Stimulated activated CD8-positive, alpha-beta memory T cell treated with anti-CD3 and anti-CD28 coated beads, Interleukin-7, amount 100 ng/mL, for 48 hours (primary cell): ENCODE data around the gene LYPD6.

ENCODE experiments used
- DNase-seq, 2 donors: peaks; one replicate each; pipeline ENCODE4 v3.0.0-alpha.2; 2020; ENCODE audit warnings: low read depth in 1 of 2; ENCODE audit errors: extremely low read depth in 1 of 2

LYPD6 gene

GRCh38 chr2:149448315-149448714, 117.9 kb downstream of the LYPD6 start:
- DNase-seq: no peak

- DNase-seq: no peak
Measured at GRCh38 chr2:149449017-149449416, 118.6 kb downstream of the LYPD6 start.

DNA sequence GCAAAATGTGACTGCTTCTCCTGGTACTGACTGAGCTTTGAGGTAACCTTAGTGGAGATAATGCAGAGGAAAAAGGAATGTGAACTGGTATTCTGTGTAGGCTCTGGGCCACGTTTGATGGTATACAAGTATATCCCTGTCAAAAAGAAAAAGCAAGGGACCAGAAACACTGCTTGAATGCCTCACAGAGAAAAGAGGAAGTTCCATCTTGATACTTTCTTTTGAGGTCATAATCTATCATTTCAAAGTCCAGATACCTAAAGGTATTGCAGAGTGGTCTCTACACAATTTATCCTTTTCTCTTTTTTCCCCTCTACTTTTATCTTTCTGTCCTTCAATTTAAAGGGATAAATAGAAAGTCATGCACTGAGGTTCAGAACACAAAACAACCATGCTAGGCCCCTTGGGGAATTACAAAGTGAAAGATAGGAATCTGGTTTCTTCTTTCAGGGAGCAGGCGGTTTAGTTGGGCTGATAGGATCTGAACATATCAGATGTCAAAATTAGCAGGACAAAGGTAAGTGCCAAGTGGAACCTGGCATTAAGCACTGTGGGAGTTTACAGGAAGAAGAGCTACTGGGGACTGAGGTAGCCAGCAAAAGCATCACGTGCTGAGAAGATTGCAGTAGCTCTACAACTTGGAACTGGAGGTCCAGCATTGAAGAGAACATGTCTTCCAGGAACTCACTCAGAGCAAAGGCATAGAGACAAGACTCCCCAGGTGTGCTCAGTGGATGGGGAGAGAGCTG, 121.2 kb downstream of the LYPD6 start:
- DNase-seq: no peak

DNA sequence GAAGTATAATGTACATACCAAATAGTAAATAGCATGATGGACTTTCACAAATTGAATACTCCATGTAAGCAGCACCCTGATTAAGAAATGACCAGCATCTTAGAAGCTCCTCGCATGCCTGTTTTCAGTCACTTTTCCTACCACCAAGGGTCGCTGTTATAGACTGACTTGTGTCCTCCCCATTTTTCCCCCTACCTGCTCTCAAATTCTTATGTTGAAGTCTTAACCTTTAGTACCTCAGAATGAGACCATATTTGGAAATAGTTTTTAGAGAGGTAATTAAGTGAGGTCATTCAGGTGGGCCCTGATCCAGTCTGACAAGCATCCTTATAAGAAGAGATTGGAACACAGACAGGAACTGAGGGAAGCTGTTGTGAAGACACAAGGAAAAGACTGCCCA, 125.9 kb downstream of the LYPD6 start:
- no peak for DNase-seq

GRCh38 chr2:149458502-149458901, 128.1 kb downstream of the LYPD6 start:
- DNase-seq: no peak

DNA sequence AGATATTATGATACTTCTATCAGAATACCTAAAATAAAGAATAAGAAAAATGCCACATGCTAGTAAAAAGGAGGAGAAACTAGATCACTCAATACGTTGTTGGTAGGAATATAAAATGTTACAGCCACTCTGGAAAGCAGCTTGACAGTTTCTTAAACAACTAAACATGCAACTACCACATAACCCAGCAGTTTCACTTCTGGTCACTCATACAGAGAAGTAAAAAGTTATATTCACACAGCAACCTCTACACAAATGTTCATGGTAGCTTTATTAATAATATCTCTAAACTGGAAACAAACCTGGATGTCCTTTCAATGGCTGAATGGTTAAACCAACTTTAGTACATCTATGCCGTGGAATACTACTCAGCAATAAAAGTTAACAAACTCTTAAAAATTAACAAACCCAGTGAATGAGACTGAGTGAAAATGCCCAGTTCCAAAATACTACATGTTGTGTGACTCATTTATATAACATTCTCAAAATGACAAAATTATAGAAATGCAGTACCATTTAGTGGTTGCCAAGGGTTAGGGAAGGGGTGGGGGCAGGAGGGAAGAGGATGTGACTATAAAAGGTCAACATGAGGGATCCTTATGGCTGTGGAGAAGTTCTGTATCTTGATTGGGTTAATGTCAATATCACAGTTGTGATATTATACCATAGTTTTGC, 133.1 kb downstream of the LYPD6 start:
- peak in 1 of 2 donors; percentile 0 for DNase-seq

DNA sequence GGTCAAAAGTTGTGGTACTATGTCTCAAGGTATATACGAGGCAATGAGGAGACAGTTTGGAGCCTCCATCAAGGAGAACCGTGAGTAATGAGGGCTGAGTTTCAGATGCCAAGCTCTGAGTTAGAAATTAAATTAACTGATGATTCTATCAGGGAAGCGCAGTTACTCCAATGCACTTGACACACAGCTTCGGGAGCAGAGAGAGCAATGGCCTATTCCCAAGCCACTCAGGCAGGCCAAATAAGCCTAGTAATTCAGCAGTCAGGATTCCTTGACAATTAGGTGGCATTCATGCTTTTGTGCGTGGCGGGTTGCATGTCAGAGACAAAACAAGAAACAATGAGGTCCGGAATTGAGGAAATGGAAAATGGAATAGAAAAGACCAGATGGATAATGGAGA, 134.0 kb downstream of the LYPD6 start:
- no peak for DNase-seq

- no peak for DNase-seq
Measured at GRCh38 chr2:149465873-149466272, 135.5 kb downstream of the LYPD6 start.

GRCh38 chr2:149466635-149467034, 136.2 kb downstream of the LYPD6 start:
- no peak for DNase-seq

DNA sequence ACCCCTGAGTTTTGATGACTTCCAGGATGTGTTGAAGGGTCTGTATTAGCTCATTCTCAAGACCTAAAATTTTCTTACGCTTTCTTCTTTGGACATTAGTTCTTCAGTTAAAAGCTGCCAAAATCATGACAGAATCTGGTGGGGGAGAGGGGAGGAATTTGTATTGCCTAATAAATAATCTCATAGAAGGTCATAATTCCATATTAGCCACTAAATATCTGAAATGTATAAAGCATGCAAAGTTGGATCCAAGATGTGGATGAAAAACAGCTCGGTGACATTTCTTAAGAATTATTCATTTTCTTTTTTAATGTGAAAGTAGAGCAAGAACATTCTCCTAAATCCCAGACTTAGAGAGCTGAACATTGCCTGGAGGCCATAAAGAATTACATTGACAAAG, 137.0 kb downstream of the LYPD6 start:
- DNase-seq: no peak

GRCh38 chr2:149468636-149469035, 138.2 kb downstream of the LYPD6 start:
- no peak for DNase-seq

- DNase-seq: no peak
Measured at GRCh38 chr2:149470046-149470445, 139.7 kb downstream of the LYPD6 start.

DNA sequence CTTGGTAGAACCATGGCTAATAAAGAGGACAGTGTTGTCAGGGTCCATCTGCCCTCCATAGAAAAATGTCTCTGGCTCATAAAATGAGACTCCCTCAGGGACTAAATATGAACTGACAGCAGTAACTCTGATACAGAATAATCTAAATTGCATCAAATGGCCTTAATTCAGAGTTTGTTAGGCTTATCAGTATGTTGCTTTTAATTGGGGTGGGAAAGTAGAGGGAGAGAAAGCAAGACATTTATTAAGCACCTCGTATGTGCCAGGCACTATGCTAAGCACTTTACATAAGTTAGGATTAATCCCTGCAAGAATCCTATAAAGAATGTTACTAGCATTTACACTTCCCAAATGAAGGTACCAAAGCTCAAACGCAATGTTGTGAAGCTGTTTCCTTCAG, 142.0 kb downstream of the LYPD6 start:
- no peak for DNase-seq

- DNase-seq: no peak
Measured at GRCh38 chr2:149473068-149473467, 142.7 kb downstream of the LYPD6 start.

GRCh38 chr2:149473521-149473920, 143.1 kb downstream of the LYPD6 start:
- DNase-seq: no peak

DNA sequence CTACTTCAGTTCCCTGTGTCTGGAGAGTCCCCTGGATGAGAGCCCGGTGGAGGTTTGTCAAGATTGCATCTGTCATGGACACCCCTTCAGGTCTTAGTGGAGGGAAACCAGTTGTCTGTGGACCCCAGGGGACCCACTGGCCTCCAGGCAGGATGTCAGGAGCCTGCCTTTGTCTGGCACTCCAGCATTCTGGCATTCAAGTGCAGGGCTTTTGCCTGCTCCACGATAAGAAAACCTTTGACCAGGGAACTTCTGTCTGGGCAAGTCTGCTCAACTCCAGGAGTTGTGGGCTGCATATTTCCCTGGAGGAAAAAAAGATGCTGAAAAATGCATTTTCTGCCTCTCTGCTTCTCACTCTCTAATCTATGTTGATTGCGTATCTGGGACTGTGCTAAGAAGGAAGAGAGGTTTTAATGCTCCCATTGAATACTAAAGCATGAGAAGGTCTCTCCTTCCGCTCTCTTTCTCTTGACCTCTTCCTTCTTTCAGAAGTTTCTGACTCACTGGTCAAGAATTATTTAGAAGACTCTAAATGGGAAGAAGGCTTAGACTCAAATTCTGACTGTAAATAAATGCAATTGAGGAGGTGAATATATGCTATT, 152.7 kb downstream of the LYPD6 start:
- DNase-seq: no peak

- no peak for DNase-seq
Measured at GRCh38 chr2:149486664-149487063, 156.3 kb downstream of the LYPD6 start.

DNA sequence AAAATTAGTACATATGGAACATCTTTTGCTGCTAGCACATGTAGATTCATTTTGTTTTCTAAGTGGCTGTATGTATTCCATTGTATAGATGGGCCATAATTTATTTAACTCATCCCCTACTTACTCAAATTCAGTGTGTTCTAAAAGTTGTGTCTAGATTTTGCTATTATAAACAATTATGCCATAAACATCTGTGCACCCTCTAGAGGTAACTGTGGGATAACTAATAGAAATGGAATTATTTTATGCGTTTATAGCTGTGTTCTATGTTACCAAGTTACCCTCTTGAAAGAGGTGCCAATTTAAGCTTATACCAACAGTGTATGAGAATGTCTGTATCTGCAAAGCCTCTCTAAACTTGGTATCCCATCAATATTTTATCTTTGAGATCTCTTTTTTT, 156.8 kb downstream of the LYPD6 start:
- DNase-seq: no peak

GRCh38 chr2:149488706-149489440, 158.5 kb downstream of the LYPD6 start:
- no peak for DNase-seq

- no peak for DNase-seq
Measured at GRCh38 chr2:149489452-149489851, 159.1 kb downstream of the LYPD6 start.

- no peak for DNase-seq
Measured at GRCh38 chr2:149490296-149490695, 159.9 kb downstream of the LYPD6 start.
